ENCODE results near the gene ATXN7L3. TPM values are rescaled to one million over a fixed set of nuclear protein-coding genes. Genes with fewer than 3 reads are reported as not detected.
A peak's percentile ranks its signal among the peaks of the same experiment; 100 is the strongest.

Gene ATXN7L3
- total and polyA plus RNA-seq, 9 of the 15 experiments (the other 6 are each of a cell fraction or from before 2014, with no cell fraction given), result 0.62 to 66.1 (median 33.2) TPM

DNA sequence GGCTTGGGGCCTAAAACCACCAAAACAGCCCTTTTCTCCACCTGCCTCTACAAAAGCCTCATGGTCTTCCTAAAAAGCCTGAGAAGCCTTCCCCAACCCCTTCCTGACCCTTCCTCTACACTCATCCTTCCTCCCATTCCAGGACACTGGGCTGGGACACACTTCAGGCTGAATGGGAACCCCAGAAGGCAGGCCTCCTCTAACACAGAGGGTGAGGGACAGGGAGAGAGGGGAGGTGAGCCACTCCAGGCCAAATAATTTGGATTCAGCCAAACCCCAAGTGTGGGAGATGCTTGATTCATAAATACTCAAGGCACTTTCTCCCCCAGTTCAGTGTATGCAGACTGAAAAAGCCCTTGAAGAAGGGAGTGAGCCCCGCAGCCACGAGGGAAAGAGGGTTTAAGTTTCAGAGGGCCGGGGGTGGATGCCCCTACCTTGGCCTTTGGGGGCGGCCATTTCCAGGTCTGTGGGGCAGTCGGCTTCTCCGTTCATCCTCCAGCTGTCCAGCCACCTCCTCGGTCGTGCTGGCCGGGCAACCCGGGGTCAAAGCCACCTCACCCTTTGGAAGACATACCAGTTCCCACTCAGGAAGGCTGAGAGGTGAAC lies 18.2 kb upstream of the ATXN7L3 start (continued):
- TF ChIP-seq MYC (IDR thresholded peaks at IDR 0.05; ENCODE audit: low read depth, low read length), result no peak
- TF ChIP-seq MYC (CRISPR knock-in tag; IDR thresholded peaks at IDR 0.05; ENCODE audit: borderline replicate concordance, low read depth), result no peak
- TF ChIP-seq, protein P1, sequence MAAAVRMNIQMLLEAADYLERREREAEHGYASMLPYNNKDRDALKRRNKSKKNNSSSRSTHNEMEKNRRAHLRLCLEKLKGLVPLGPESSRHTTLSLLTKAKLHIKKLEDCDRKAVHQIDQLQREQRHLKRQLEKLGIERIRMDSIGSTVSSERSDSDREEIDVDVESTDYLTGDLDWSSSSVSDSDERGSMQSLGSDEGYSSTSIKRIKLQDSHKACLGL (CRISPR knock-in tag; IDR thresholded peaks at IDR 0.05; ENCODE audit: borderline replicate concordance, poor library complexity, severe bottlenecking), result no peak
- no peak for TF ChIP-seq EHMT2 (IDR thresholded peaks at IDR 0.05)
- no peak for TF ChIP-seq ZNF146 (CRISPR knock-in tag; IDR thresholded peaks at IDR 0.05; ENCODE audit: unreplicated experiment)
- TF ChIP-seq, protein P2, sequence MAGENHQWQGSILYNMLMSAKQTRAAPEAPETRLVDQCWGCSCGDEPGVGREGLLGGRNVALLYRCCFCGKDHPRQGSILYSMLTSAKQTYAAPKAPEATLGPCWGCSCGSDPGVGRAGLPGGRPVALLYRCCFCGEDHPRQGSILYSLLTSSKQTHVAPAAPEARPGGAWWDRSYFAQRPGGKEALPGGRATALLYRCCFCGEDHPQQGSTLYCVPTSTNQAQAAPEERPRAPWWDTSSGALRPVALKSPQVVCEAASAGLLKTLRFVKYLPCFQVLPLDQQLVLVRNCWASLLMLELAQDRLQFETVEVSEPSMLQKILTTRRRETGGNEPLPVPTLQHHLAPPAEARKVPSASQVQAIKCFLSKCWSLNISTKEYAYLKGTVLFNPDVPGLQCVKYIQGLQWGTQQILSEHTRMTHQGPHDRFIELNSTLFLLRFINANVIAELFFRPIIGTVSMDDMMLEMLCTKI (IDR thresholded peaks at IDR 0.05; ENCODE audit: partially characterized antibody), result no peak
- no peak for TF ChIP-seq TAF7 (tag; IDR thresholded peaks at IDR 0.05)
- TF ChIP-seq, protein P3, sequence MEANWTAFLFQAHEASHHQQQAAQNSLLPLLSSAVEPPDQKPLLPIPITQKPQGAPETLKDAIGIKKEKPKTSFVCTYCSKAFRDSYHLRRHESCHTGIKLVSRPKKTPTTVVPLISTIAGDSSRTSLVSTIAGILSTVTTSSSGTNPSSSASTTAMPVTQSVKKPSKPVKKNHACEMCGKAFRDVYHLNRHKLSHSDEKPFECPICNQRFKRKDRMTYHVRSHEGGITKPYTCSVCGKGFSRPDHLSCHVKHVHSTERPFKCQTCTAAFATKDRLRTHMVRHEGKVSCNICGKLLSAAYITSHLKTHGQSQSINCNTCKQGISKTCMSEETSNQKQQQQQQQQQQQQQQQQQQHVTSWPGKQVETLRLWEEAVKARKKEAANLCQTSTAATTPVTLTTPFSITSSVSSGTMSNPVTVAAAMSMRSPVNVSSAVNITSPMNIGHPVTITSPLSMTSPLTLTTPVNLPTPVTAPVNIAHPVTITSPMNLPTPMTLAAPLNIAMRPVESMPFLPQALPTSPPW (CRISPR knock-in tag; IDR thresholded peaks at IDR 0.05), result no peak
- TF ChIP-seq PHF8 (IDR thresholded peaks at IDR 0.05; ENCODE audit: borderline replicate concordance, low read length), result 0 out of 2 replicates have a peak, but pooled peaks have one; percentile 0
- no peak for TF ChIP-seq SOX6 (IDR thresholded peaks at IDR 0.05)
- TF ChIP-seq ZBTB8A (IDR thresholded peaks at IDR 0.05; ENCODE audit: partially characterized antibody), result no peak
- peak; percentile 54 for TF ChIP-seq TBP (optimal IDR thresholded peaks at IDR 0.05; ENCODE audit: low read depth, low read length)
- TF ChIP-seq, protein P4, sequence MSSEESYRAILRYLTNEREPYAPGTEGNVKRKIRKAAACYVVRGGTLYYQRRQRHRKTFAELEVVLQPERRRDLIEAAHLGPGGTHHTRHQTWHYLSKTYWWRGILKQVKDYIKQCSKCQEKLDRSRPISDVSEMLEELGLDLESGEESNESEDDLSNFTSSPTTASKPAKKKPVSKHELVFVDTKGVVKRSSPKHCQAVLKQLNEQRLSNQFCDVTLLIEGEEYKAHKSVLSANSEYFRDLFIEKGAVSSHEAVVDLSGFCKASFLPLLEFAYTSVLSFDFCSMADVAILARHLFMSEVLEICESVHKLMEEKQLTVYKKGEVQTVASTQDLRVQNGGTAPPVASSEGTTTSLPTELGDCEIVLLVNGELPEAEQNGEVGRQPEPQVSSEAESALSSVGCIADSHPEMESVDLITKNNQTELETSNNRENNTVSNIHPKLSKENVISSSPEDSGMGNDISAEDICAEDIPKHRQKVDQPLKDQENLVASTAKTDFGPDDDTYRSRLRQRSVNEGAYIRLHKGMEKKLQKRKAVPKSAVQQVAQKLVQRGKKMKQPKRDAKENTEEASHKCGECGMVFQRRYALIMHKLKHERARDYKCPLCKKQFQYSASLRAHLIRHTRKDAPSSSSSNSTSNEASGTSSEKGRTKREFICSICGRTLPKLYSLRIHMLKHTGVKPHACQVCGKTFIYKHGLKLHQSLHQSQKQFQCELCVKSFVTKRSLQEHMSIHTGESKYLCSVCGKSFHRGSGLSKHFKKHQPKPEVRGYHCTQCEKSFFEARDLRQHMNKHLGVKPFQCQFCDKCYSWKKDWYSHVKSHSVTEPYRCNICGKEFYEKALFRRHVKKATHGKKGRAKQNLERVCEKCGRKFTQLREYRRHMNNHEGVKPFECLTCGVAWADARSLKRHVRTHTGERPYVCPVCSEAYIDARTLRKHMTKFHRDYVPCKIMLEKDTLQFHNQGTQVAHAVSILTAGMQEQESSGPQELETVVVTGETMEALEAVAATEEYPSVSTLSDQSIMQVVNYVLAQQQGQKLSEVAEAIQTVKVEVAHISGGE (CRISPR knock-in tag; IDR thresholded peaks at IDR 0.05), result 0 out of 6 replicates have a peak, but pooled peaks of 1 of the 3 experiments have one; percentile 21
- no peak for TF ChIP-seq NCOR1 (IDR thresholded peaks at IDR 0.05)
- TF ChIP-seq MBD2 (IDR thresholded peaks at IDR 0.05; ENCODE audit: borderline replicate concordance, low read depth), result no peak
- TF ChIP-seq TCFL5 (CRISPR knock-in tag; conservative IDR thresholded peaks at IDR 0.05), result no peak
- no peak for TF ChIP-seq CBX3 (IDR thresholded peaks at IDR 0.05; ENCODE audit: borderline replicate concordance in 1 of 2, low read length in 2 of 2)
- no peak for TF ChIP-seq HDAC1 (IDR thresholded peaks at IDR 0.05)
- TF ChIP-seq, protein P5, sequence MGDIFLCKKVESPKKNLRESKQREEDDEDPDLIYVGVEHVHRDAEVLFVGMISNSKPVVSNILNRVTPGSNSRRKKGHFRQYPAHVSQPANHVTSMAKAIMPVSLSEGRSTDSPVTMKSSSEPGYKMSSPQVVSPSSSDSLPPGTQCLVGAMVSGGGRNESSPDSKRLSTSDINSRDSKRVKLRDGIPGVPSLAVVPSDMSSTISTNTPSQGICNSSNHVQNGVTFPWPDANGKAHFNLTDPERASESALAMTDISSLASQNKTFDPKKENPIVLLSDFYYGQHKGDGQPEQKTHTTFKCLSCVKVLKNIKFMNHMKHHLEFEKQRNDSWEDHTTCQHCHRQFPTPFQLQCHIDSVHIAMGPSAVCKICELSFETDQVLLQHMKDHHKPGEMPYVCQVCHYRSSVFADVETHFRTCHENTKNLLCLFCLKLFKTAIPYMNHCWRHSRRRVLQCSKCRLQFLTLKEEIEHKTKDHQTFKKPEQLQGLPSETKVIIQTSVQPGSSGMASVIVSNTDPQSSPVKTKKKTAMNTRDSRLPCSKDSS (IDR thresholded peaks at IDR 0.05; ENCODE audit: low read depth, partially characterized antibody), result no peak

All from K562 (cell line).